ENCODE results near the gene SLC22A23. TPM values are rescaled to one million over a fixed set of nuclear protein-coding genes. Genes with fewer than 3 reads are reported as not detected.

Gene SLC22A23
- total and polyA plus RNA-seq, 2 experiments from 2014 or later, result 2.4 to 7.3 TPM

- no peak for DNase-seq
- Histone ChIP-seq H3K4me2 (ENCODE audit: unreplicated experiment) (no peak overlapping the region), H4K20me1 (ENCODE audit: insufficient read depth) (no peaks in the 10 kb centered on the region), H3F3A (ENCODE audit: insufficient read depth) (no peaks in the 10 kb centered on the region), H3K9me2 (ENCODE audit: insufficient read depth) (no peaks in the 10 kb centered on the region), H3K4me3 (no peak overlapping the region), H3K27me3 (replicated peaks; ENCODE audit: insufficient read depth) (no peaks in the 10 kb centered on the region), H3K79me2 (ENCODE audit: insufficient read depth) (peaks cover 18% of the 10 kb centered on the region; the same call in 1 of the 2 replicates), H3K36me3 (ENCODE audit: low read depth) (peaks cover 7% of the 10 kb centered on the region; the same call in 1 of the 2 replicates), H3K9me3 (ENCODE audit: low read depth) (no peaks in the 10 kb centered on the region), H3K9ac (no peak overlapping the region), H2AFZ (no peak overlapping the region), H3K27ac (no peak overlapping the region), H3K4me1 (ENCODE audit: insufficient read depth) (no peaks in the 10 kb centered on the region)
- TF ChIP-seq EZH2phosphoT487 (IDR thresholded peaks at IDR 0.05; ENCODE audit: insufficient read depth, low read depth) (no peak), EZH2 (IDR thresholded peaks at IDR 0.05; ENCODE audit: insufficient read depth, poor library complexity, severe bottlenecking) (no peak)
- in situ Hi-C loops (cut with MboI), result no loop called here
- 86 to 88% methylated on average over 27 of the region's 27 CpGs for WGBS, 2 experiments (ENCODE audit: low coverage in 1 of 2, low lambda C conversion rate in 2 of 2, missing lambda C conversion rate in 2 of 2)
Observed at GRCh38 chr6:3269281-3269975, 187.4 kb downstream of the SLC22A23 start.

GRCh38 chr6:3268680-3269079 lies 188.2 kb downstream of the SLC22A23 start:
- Histone ChIP-seq H3K4me1 (ENCODE audit: insufficient read depth) (no peaks in the 10 kb centered on the region), H3K36me3 (ENCODE audit: low read depth) (peaks cover 7% of the 10 kb centered on the region; the same call in 1 of the 2 replicates), H3K4me2 (ENCODE audit: unreplicated experiment) (no peak overlapping the region), H3K9ac (no peak overlapping the region), H3K27me3 (replicated peaks; ENCODE audit: insufficient read depth) (no peaks in the 10 kb centered on the region), H3K9me3 (ENCODE audit: low read depth) (no peaks in the 10 kb centered on the region), H4K20me1 (ENCODE audit: insufficient read depth) (no peaks in the 10 kb centered on the region), H3F3A (ENCODE audit: insufficient read depth) (no peaks in the 10 kb centered on the region), H3K4me3 (no peak overlapping the region), H3K9me2 (ENCODE audit: insufficient read depth) (no peaks in the 10 kb centered on the region), H3K79me2 (ENCODE audit: insufficient read depth) (peaks cover 26% of the 10 kb centered on the region), H3K27ac (no peak overlapping the region), H2AFZ (no peak overlapping the region)
- WGBS, 2 experiments (ENCODE audit: low coverage in 1 of 2, low lambda C conversion rate in 2 of 2, missing lambda C conversion rate in 2 of 2), result 81% methylated on average over 11 of the region's 11 CpGs
- in situ Hi-C loops (cut with MboI), result no loop called here
- no peak for TF ChIP-seq EZH2phosphoT487 (IDR thresholded peaks at IDR 0.05; ENCODE audit: insufficient read depth, low read depth)
- no peak for TF ChIP-seq EZH2 (IDR thresholded peaks at IDR 0.05; ENCODE audit: insufficient read depth, poor library complexity, severe bottlenecking)
- no peak for DNase-seq

GRCh38 chr6:3267162-3267561 lies 189.7 kb downstream of the SLC22A23 start:
- Histone ChIP-seq H4K20me1 (ENCODE audit: insufficient read depth) (no peaks in the 10 kb centered on the region), H3F3A (ENCODE audit: insufficient read depth) (no peaks in the 10 kb centered on the region)
- in situ Hi-C loops (cut with MboI), result no loop called here

GRCh38 chr6:3266170-3266569 lies 190.7 kb downstream of the SLC22A23 start:
- no peak for TF ChIP-seq EZH2phosphoT487 (IDR thresholded peaks at IDR 0.05; ENCODE audit: insufficient read depth, low read depth)
- no peak for TF ChIP-seq EZH2 (IDR thresholded peaks at IDR 0.05; ENCODE audit: insufficient read depth, poor library complexity, severe bottlenecking)
- no peaks in the 10 kb centered on the region for H4K20me1 ChIP-seq (ENCODE audit: insufficient read depth)
- H3K36me3 ChIP-seq (ENCODE audit: low read depth), result no peaks in the 10 kb centered on the region; the same call in 1 of the 2 replicates
- peaks cover 44% of the 10 kb centered on the region for H3K79me2 ChIP-seq (ENCODE audit: insufficient read depth)
- H3K9ac ChIP-seq, result no peak overlapping the region
- no peaks in the 10 kb centered on the region for H3K9me2 ChIP-seq (ENCODE audit: insufficient read depth)
- 51 to 53% methylated on average over 9 of the region's 9 CpGs for WGBS, 2 experiments (ENCODE audit: low coverage in 1 of 2, low lambda C conversion rate in 2 of 2, missing lambda C conversion rate in 2 of 2)
- H3K4me2 ChIP-seq (ENCODE audit: unreplicated experiment), result no peak overlapping the region
- no peaks in the 10 kb centered on the region for H3K9me3 ChIP-seq (ENCODE audit: low read depth)
- H2AFZ ChIP-seq, result no peak overlapping the region
- H3K27me3 ChIP-seq (replicated peaks; ENCODE audit: insufficient read depth), result no peaks in the 10 kb centered on the region
- H3F3A ChIP-seq (ENCODE audit: insufficient read depth), result no peaks in the 10 kb centered on the region
- no peaks in the 10 kb centered on the region for H3K4me1 ChIP-seq (ENCODE audit: insufficient read depth)
- H3K4me3 ChIP-seq, result no peak overlapping the region
- in situ Hi-C loops (cut with MboI), result no loop called here
- no peak overlapping the region for H3K27ac ChIP-seq
- DNase-seq, result no peak

More at GRCh38 chr6:3267162-3267561, 189.7 kb downstream of the SLC22A23 start:
- no peak for DNase-seq
- no peaks in the 10 kb centered on the region for H3K27me3 ChIP-seq (replicated peaks; ENCODE audit: insufficient read depth)
- TF ChIP-seq EZH2 (IDR thresholded peaks at IDR 0.05; ENCODE audit: insufficient read depth, poor library complexity, severe bottlenecking) (no peak), EZH2phosphoT487 (IDR thresholded peaks at IDR 0.05; ENCODE audit: insufficient read depth, low read depth) (no peak)
- no peaks in the 10 kb centered on the region for H3K9me3 ChIP-seq (ENCODE audit: low read depth)
- no peak overlapping the region for H3K4me3 ChIP-seq
- H3K9me2 ChIP-seq (ENCODE audit: insufficient read depth), result no peaks in the 10 kb centered on the region
- no peak overlapping the region for H2AFZ ChIP-seq
- 78 to 83% methylated on average over 4 to 5 of the region's 5 CpGs for WGBS, 2 experiments (ENCODE audit: low coverage in 1 of 2, low lambda C conversion rate in 2 of 2, missing lambda C conversion rate in 2 of 2)
- H3K4me1 ChIP-seq (ENCODE audit: insufficient read depth), result no peaks in the 10 kb centered on the region
- no peak overlapping the region for H3K9ac ChIP-seq
- H3K79me2 ChIP-seq (ENCODE audit: insufficient read depth), result peaks cover 34% of the 10 kb centered on the region
- no peak overlapping the region for H3K4me2 ChIP-seq (ENCODE audit: unreplicated experiment)
- H3K27ac ChIP-seq, result no peak overlapping the region
- peaks cover 4% of the 10 kb centered on the region; the same call in 1 of the 2 replicates for H3K36me3 ChIP-seq (ENCODE audit: low read depth)
